ENCODE data around the gene ASPSCR1. TPM values are rescaled to one million over a fixed set of nuclear protein-coding genes. Genes with fewer than 3 reads are reported as not detected.

ASPSCR1 gene
- total and polyA plus RNA-seq, 2 of the 13 experiments (the other 11 are each of a cell fraction or from before 2014, with no cell fraction given), result 274 to 314 TPM

DNA sequence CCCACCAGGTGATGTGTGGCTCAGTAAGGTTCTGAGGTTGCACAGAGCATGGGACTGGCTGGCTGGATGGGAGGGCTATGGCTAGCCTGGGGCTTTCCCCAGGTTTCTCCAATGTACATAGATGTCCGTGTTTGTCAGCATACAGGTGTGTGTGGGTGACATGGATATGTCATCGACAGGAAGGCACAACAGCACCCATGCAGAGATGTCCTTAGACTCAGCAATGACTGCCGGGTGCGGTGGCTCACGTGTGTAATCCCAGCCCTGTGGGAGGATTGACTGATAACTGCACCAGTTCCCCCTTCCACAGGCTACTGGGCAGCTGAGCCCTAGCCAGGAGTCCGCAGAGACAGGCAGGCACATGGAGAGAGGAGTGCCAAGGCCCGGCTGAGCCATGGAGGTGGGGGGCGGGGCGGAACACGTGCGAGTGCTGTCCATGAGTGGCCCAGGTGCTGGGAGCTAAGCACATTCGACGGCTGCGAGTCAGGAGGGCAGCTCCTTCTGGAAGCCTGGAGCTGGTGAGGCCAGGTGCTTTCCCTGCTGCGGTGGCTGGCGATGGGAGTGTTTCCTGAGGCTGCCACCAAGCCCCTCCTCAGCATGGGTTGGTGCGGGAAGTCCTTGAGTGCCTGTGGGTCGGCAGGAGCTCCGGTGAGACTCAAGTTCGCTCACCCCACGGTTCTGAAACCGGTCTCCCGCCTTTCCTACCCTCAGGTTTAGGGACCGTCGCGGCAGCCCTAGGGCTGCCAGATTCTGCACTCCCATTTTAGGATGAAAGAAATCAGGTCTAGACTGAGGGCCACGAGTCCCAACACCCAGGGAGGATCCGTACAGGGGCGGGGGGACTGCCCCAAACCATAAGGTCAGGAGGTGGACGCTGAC lies 858 bp upstream of the ASPSCR1 start (continued):
- TF ChIP-seq, protein P1, sequence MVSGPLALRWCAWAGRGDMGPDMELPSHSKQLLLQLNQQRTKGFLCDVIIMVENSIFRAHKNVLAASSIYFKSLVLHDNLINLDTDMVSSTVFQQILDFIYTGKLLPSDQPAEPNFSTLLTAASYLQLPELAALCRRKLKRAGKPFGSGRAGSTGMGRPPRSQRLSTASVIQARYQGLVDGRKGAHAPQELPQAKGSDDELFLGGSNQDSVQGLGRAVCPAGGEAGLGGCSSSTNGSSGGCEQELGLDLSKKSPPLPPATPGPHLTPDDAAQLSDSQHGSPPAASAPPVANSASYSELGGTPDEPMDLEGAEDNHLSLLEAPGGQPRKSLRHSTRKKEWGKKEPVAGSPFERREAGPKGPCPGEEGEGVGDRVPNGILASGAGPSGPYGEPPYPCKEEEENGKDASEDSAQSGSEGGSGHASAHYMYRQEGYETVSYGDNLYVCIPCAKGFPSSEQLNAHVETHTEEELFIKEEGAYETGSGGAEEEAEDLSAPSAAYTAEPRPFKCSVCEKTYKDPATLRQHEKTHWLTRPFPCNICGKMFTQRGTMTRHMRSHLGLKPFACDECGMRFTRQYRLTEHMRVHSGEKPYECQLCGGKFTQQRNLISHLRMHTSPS (CRISPR knock-in tag; IDR thresholded peaks at IDR 0.05; ENCODE audit: low read depth), result peak; percentile 62; the same call in 1 of the 2 replicates
- TF ChIP-seq, protein P2, sequence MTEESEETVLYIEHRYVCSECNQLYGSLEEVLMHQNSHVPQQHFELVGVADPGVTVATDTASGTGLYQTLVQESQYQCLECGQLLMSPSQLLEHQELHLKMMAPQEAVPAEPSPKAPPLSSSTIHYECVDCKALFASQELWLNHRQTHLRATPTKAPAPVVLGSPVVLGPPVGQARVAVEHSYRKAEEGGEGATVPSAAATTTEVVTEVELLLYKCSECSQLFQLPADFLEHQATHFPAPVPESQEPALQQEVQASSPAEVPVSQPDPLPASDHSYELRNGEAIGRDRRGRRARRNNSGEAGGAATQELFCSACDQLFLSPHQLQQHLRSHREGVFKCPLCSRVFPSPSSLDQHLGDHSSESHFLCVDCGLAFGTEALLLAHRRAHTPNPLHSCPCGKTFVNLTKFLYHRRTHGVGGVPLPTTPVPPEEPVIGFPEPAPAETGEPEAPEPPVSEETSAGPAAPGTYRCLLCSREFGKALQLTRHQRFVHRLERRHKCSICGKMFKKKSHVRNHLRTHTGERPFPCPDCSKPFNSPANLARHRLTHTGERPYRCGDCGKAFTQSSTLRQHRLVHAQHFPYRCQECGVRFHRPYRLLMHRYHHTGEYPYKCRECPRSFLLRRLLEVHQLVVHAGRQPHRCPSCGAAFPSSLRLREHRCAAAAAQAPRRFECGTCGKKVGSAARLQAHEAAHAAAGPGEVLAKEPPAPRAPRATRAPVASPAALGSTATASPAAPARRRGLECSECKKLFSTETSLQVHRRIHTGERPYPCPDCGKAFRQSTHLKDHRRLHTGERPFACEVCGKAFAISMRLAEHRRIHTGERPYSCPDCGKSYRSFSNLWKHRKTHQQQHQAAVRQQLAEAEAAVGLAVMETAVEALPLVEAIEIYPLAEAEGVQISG (CRISPR knock-in tag; IDR thresholded peaks at IDR 0.05), result 0 out of 2 replicates have a peak, but pooled peaks have one; percentile 49
- TF ChIP-seq, protein P3, sequence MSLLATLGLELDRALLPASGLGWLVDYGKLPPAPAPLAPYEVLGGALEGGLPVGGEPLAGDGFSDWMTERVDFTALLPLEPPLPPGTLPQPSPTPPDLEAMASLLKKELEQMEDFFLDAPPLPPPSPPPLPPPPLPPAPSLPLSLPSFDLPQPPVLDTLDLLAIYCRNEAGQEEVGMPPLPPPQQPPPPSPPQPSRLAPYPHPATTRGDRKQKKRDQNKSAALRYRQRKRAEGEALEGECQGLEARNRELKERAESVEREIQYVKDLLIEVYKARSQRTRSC (CRISPR knock-in tag; IDR thresholded peaks at IDR 0.05; ENCODE audit: low read depth), result peak; percentile 95; the same call in 1 of the 2 replicates
- TF ChIP-seq CCDC6 (CRISPR knock-in tag; IDR thresholded peaks at IDR 0.05) (0 out of 2 replicates have a peak, but pooled peaks have one; percentile 72), RFX1 (IDR thresholded peaks at IDR 0.05) (no peak), PHF20 (CRISPR knock-in tag; IDR thresholded peaks at IDR 0.05) (peak; percentile 38), CC2D1A (CRISPR knock-in tag; IDR thresholded peaks at IDR 0.05) (no peak), ZNF318 (CRISPR knock-in tag; IDR thresholded peaks at IDR 0.05) (0 out of 2 replicates have a peak, but pooled peaks have one; percentile 30), ZNF768 (CRISPR knock-in tag; IDR thresholded peaks at IDR 0.05) (peak; percentile 41; the same call in 1 of the 2 replicates), ZIK1 (CRISPR knock-in tag; IDR thresholded peaks at IDR 0.05; ENCODE audit: borderline replicate concordance, low read depth) (0 out of 2 replicates have a peak, but pooled peaks have one; percentile 24)
